ENCODE measurements around the gene UST.
"Not testable (repeated sequence)": the region's sequence is repeated elsewhere in the genome, so short reads cannot be mapped to it uniquely, and the experiment has no call there.

Gene UST

DNA sequence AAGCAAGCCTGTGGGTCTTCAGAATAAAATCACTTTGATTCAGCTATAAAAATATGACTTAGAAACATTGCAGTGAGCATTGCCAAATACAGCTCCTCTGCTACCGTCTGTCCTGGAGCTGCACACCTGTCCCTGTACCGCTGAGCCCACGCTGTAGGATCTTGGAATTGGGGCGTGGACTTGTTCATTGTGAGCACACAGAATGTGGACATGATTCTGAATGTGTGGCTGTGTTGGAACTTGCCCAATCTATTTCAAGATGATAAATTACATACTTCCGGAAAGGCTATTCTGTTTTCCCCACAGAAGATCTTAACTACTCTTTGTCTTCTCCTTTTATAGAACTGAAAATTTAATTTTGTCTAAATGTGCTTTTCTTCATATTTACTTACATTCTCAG is 107.3 kb downstream of the UST start:
- no peak for DNase-seq
- TF ChIP-seq, protein P1, sequence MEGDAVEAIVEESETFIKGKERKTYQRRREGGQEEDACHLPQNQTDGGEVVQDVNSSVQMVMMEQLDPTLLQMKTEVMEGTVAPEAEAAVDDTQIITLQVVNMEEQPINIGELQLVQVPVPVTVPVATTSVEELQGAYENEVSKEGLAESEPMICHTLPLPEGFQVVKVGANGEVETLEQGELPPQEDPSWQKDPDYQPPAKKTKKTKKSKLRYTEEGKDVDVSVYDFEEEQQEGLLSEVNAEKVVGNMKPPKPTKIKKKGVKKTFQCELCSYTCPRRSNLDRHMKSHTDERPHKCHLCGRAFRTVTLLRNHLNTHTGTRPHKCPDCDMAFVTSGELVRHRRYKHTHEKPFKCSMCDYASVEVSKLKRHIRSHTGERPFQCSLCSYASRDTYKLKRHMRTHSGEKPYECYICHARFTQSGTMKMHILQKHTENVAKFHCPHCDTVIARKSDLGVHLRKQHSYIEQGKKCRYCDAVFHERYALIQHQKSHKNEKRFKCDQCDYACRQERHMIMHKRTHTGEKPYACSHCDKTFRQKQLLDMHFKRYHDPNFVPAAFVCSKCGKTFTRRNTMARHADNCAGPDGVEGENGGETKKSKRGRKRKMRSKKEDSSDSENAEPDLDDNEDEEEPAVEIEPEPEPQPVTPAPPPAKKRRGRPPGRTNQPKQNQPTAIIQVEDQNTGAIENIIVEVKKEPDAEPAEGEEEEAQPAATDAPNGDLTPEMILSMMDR (IDR thresholded peaks at IDR 0.05; ENCODE audit: low read depth, low read length) = no peak
- H3K36me3 ChIP-seq = no peaks in the 10 kb centered on the region
- H3K27me3 ChIP-seq = 0 out of 2 replicates have a peak, but pooled peaks cover 2% of the 10 kb centered on the region
- H3K4me3 ChIP-seq (ENCODE audit: low read depth, low read length) = no peak overlapping the region
- no peaks in the 10 kb centered on the region for H3K9me3 ChIP-seq
- no peaks in the 10 kb centered on the region for H3K4me1 ChIP-seq

DNA sequence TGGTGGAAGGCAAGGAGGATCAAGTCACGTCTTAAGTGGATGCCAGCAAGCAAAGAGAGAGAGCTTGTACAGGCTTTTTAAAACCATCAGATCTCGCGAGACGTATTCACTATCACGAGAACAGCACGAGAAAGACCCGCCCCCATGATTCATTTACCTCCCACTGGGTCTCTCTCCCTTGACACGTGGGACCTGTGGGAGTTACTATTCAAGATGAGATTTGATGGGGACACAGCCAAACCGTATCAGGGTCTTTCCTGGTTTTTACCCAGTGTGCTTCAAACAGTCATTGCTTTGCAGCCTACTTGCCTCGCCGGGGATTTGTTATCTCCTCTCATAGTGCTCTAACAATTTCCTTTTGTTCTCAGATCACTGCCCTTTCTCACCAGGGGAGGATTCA is 108.2 kb downstream of the UST start:
- Histone ChIP-seq H3K4me1 (no peaks in the 10 kb centered on the region), H3K9me3 (no peaks in the 10 kb centered on the region), H3K4me3 (ENCODE audit: low read depth, low read length) (no peak overlapping the region), H3K36me3 (no peaks in the 10 kb centered on the region), H3K27me3 (0 out of 2 replicates have a peak, but pooled peaks cover 2% of the 10 kb centered on the region)
- TF ChIP-seq, protein P1 (IDR thresholded peaks at IDR 0.05; ENCODE audit: low read depth, low read length) = no peak
- DNase-seq = no peak

DNA sequence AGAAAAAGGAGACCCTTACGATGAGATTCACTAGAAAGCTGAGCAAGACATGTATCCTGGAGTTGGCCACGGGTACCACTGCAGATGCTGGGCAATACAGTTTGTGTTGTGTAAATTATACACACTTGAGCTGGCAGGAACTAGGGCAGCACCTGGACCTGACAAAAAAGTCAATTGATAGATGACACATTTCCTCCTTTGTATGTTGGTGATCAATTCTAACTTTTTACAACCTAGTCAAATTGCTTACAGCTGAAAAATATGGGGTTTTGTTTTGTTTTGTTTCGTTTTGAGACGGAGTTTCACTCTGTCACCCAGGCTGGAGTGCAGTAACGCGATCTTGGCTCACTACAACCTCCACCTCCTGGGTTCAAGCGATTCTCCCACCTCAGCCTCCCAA is 108.9 kb downstream of the UST start:
- Histone ChIP-seq H3K4me1 (no peaks in the 10 kb centered on the region), H3K36me3 (no peaks in the 10 kb centered on the region), H3K27me3 (0 out of 2 replicates have a peak, but pooled peaks cover 2% of the 10 kb centered on the region), H3K9me3 (no peaks in the 10 kb centered on the region), H3K4me3 (ENCODE audit: low read depth, low read length) (no peak overlapping the region)
- no peak for DNase-seq
- TF ChIP-seq, protein P1 (IDR thresholded peaks at IDR 0.05; ENCODE audit: low read depth, low read length) = no peak

DNA sequence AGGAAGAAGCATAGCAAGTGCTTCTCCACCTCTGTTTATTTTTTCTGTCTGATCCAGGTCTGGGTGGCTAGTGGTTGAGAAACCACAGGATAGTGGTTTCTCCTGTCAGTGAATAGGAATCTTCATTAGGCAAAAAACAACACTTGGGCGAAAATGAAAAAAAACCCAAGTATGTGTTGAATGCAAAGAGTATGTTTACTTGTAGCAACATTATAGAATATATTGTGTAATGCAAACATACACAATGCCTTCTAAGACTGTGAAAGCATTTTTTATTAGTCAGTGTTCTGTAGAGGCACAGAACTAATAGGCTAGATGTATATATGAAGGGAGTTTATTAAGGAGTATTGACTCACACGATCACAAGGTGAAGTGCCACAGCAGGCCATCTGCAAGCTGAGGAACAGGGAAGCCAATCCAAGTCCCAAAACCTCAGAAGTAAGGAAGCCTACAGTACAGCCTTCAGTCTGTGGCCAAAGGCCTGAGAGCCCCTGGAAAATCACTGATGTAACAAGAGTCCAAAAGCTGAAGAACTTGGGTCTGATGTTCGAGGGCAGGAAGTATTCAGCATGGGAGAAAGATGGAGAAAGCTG is 111.1 kb downstream of the UST start:
- Histone ChIP-seq H3K4me3 (ENCODE audit: low read depth, low read length) (no peak overlapping the region), H3K27me3 (0 out of 2 replicates have a peak, but pooled peaks cover 2% of the 10 kb centered on the region), H3K4me1 (no peaks in the 10 kb centered on the region), H3K36me3 (no peaks in the 10 kb centered on the region), H3K9me3 (no peaks in the 10 kb centered on the region)
- DNase-seq = no peak
- TF ChIP-seq, protein P1 (IDR thresholded peaks at IDR 0.05; ENCODE audit: low read depth, low read length) = no peak

DNA sequence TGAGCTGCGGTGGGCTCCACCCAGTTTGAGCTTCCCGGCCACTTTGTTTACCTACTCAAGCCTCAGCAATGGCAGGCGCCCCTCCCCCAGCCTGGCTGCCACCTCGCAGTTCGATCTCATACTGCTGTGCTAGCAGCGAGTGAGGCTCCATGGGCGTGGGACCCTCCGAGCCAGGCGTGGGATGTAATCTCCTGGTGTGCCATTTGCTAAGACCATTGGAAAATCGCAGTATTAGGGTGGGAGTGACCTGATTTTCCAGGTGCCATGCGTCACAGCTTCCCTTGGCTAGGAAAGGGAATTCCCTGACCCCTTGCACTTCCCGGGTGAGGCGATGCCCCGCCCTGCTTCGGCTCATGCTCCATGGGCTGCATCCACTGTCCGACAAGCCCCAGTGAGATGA is 117.3 kb downstream of the UST start:
- H3K4me3 ChIP-seq (ENCODE audit: low read depth, low read length); DNase-seq; H3K9me3 ChIP-seq; H3K4me1 ChIP-seq; H3K27me3 ChIP-seq; H3K36me3 ChIP-seq: not testable (repeated sequence)

DNA sequence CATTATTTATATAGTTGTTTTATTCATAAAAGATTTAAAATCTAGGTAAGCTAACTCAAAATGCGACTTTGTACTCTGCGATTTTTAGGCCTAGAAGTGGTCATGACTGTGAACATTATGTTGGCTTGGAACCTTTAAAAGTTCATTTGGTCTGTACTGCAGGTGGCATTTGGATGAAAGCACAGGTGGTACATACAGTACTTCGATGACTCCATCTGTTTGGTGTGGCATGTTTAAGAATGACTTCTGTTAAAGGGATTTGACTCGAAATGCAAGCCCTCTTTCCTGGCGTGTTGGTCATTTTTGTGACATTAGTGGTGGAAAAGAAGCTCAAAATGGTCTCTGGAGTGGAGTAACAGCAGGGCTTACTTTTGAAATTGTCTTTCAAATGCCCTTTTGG is 118.1 kb downstream of the UST start:
- no peak for DNase-seq
- H3K4me3 ChIP-seq (ENCODE audit: low read depth, low read length) = no peak overlapping the region
- H3K36me3 ChIP-seq = no peaks in the 10 kb centered on the region
- no peaks in the 10 kb centered on the region for H3K27me3 ChIP-seq
- no peaks in the 10 kb centered on the region for H3K4me1 ChIP-seq
- TF ChIP-seq, protein P1 (IDR thresholded peaks at IDR 0.05; ENCODE audit: low read depth, low read length) = no peak
- no peaks in the 10 kb centered on the region for H3K9me3 ChIP-seq

All from BE2C (cell line).